Measurements from ENCODE around the gene MLLT10. TPM values are rescaled to one million over a fixed set of nuclear protein-coding genes. Genes with fewer than 3 reads are reported as not detected.
"Not testable (repeated sequence)": the region's sequence is repeated elsewhere in the genome, so short reads cannot be mapped to it uniquely, and the experiment has no call there.

Gene MLLT10
- polyA plus RNA-seq, 12 donors = 26.3 to 48.2 (median 29.8) TPM; not detected in 1

- no peak for DNase-seq
These were observed 94.0 kb downstream of the MLLT10 start for GRCh38 chr10:21628023-21628422.

DNA sequence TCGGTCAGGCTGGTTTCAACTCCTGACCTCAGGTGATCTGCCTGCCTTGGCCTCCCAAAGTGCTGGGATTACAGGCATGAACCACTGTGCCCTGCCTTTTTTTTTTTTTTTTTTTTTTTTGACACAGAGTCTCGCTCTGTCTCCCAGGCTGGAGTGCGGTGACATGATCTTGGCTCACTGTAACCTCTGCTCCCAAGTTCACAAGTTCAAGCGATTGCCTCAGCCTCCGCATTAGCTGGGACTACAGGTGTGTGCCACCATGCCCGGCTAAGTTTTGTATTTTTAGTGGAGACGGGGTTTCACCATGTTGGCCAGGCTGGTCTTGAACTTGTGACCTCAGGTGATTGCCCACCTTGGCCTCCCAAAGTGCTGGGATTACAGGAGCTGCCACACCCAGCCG is 94.6 kb downstream of the MLLT10 start:
- not testable (repeated sequence) for DNase-seq

DNA sequence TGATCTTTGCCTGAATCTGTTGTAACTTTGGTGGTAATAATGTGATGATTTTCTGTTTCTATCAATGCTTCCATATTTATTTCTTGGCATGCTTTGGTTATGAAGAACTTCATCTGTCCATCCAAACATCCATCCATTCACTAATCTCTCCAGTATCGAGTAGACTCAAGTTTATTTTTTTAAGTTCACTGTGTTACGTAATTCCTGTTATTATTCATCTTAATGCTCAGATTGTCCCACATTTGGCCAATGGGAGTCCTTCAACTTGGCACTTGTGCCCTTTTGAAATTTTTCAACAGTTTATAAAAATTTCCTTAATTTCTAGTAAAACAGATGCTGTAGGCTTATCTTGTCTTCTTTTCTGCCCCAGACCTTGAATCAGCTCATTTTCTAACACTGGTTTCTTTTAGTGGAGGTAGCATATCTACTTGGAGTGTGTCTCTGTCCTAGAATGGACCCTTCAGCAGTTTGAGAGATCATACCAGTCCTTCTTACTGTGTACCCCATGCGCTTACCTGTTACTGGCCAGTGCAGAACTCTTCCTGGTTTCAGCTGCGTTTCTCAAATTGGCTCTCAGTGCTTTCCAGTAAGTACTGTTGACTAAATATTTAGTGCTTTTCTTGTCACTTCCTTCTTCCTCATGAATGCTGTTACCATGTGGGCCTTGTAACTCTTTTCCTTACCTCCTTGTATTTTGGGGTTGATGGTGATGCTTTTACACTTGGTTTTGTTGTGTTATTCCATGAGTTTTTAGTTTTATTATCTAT is 100.8 kb downstream of the MLLT10 start:
- DNase-seq = no peak

GRCh38 chr10:21637795-21638194 is 103.8 kb downstream of the MLLT10 start:
- DNase-seq = no peak

GRCh38 chr10:21638681-21639080 is 104.6 kb downstream of the MLLT10 start:
- DNase-seq = no peak

DNA sequence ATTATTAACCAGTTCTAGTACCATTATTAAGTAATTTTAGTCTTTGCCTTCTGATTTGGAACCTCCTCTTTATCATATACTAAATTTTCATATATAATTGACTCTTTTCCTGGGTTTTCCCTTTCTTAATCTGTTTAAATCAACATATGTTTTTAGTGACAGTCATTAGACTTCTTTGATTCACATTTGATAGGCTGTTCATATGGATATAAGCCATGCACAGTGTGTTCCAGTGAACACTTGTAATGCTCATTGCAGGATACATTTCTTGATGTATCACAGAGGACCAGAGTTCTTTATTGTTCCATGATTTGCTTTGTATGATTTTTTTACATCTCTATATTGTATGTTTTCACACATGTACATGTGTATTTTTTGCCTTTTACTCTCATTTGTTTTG is 114.0 kb downstream of the MLLT10 start:
- DNase-seq = no peak

DNA sequence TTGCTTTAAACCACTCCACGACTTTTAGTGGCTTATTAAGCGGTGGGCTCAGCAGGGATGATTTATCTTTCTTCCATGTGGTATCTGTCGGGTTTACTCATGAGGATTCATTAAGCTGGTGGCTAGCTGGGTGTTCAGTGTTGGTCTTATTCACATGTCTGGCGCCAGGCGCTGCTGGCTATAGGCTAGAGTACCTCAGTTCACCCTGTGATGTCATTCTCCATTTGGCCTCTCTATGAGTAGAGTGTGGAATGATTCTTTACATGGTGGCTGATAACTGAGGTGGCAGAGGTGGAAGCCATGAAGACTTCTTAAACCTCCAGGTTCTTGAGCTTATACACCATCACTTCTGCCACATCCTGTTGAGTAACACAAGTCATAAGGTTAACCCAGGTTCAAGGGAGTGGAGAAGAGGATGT is 115.4 kb downstream of the MLLT10 start:
- no peak for DNase-seq

DNA sequence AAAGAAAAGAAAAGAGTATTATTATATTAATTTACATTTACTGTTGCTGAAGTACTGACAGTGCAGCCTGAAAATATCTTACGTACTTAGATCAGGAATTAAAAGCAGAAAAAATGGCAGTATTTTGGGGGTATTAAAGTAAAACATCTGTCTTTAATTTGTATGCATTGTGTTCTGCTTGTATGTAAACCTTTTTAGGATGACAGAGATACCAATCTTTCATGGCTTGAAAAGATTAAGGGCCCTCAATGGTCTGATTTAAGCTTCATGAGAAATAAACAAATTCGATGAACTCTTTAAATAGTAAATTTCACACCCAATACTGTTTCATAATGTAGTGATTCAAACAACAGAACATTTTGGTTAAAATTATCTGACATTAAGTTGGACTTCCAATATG is 116.3 kb downstream of the MLLT10 start:
- DNase-seq = no peak

DNA sequence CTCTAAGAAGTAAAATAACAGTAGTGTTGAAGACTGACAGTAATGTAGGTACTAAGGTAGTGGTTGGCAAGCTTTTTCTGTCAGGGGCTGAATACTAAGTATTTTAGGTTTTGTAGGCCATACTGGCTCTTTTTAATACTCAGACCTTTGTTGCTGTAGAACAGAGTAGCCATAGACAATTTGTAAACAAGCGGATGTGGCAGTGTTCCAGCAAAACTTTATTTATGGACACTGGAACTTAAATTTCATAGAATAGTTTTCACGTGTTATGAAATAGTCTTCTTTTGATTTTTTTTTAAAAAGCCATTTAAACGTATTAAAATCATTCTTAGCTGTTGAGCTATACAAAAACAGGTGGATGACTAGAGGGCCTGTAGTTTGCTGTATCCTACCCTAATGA is 121.2 kb downstream of the MLLT10 start:
- no peak for DNase-seq

- no peak for DNase-seq
These were observed 121.7 kb downstream of the MLLT10 start for GRCh38 chr10:21655687-21656086.

DNA sequence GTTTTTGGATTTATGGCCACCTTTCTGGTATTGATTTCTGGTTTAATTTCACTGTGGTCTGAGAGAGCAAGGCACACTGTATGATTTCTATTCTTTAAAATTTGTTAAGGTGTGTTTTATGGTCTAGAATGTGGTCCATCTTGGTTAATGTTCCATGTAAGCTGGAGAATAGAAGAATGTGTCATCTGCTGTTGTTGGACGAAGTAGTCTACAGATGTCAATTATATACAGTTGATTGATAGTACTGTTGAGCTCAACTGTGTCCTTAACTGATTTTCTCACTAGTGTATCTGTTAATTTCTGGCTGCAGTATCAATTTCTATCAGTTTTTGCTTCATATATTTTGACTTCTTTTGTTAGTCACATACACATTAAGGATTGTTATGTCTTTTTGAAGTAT is 127.1 kb downstream of the MLLT10 start:
- no peak for DNase-seq

- DNase-seq = no peak
These were observed 127.9 kb downstream of the MLLT10 start for GRCh38 chr10:21661935-21662334.

GRCh38 chr10:21662635-21663034 is 128.6 kb downstream of the MLLT10 start:
- DNase-seq = no peak

GRCh38 chr10:21668831-21669230 is 134.8 kb downstream of the MLLT10 start:
- DNase-seq = no peak

GRCh38 chr10:21670391-21670790 is 136.4 kb downstream of the MLLT10 start:
- no peak for DNase-seq

DNA sequence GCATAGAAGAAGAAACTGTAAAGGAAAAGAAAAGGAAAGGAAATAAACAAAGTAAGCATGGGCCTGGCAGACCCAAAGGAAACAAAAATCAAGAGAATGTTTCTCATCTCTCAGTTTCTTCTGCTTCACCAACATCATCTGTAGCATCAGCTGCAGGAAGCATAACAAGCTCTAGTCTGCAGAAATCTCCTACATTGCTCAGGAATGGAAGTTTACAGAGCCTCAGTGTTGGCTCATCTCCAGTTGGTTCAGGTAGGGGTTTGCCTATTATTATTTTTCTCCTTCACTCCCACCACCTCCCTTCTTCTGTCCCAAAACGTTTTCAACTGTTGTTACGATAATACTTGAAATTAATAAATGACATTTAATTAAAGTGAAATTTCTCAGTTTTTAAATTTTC is 139.6 kb downstream of the MLLT10 start:
- DNase-seq = no peak

DNA sequence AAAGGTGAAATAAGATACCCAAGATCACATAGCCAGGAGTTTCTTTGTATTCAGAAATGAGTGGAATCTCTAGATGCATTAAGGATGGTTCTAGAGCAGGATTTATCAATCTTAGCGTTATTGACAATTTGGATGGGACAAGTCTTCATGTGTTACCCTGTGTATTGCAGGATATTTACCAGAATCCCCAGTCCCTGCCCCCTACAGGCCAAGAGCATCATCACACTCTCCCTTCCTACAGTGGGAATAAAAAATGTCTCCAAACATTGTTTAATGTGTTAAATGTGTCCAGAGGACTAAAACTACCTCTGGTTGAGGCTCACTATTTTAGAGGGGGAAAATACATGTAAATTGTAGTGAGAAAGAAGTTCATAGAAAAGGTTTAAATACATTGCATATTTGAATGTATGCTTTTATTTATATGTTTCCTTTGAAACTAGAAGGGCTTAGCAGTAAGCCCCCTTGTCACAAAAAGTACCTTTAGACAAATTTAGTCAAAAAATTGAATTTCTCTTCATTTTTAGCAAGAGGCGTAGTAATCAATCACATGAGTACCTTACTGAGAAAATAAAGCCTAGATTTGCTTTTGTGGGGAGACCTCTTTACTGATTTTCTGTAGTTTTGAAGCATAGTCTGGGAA is 141.2 kb downstream of the MLLT10 start:
- no peak for DNase-seq

DNA sequence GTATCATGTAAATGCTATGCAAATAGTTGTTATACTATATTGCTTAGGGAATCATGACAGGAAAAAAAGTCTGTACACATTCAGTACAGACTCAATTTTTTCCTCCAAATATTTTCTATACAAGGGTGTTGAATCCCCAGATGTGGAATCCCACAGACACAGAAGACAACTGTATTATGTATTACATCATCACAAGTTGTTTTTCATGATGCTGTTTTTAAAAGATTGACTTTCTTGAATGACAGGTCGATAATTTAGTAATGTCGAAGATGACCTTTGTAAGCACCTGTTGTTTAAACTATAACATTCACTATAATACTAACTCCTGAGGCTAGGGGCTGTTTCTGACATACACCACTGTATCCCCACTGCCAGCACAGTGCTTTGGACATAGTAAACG is 143.5 kb downstream of the MLLT10 start:
- DNase-seq = no peak

DNA sequence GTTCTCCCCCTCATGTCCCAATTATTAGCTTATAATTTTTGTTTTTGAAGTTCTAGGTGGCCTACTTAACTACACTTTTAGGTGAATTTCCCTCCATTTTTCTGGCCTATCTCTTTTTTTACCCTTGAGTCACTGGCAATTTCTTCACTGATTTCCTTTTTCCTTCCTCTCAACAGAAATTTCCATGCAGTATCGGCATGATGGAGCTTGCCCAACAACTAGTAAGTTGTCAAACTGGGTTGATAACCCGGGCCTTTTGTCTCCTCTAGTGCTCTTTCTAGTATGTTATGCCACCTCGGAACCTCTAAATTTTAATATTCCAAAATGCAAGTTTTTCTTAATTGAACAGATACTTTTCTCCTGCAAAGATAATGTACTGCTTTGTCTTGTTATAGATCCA is 147.1 kb downstream of the MLLT10 start:
- no peak for DNase-seq

DNA sequence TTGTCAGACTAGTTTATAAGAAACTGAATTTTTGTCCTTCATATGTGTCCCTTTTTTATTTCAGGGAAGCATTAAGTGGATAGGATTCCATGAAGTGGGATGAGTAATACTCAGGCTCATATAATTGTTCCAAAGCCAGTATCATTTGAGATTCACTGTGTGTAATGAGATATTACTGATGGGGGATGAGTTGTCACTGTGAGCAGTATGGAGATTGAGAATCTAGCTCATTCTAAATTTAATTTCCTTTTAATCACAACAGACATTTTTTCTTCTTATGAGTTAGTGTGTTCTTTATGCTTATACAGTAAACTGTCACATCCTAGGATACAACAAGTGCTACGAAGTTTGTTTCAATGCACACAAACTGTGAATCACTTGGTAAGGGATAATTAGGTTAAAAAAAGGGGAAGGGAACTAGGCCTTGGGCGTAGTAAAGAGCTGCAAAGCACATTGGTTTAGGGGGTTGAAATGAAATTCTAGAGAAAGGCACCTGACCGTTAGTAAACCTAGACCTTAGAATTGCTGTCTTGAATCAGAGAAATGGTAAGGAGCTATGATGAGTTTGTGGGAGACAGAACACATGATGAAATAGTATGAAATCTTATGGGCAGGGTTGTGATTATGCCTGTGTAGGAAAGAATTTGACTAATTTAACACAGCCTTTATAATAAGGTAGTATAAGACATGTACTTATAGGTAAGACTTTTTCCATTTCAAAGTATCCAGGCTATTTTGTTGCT is 153.4 kb downstream of the MLLT10 start:
- DNase-seq = no peak

DNA sequence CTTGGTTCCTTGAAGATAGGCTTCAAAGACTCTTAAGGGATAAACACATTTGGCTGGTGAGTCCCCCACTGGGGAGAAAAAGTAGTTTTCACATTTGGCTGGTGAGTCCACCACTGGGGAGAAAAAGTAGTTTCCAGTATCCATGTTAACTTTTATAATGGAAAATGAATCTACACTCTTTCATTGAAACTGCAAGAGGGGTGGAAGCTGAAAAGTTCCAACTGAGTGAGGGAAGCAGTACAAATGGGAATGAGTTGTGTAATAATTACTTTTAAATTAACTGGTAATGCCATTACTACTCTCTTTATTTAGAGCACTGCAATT is 153.9 kb downstream of the MLLT10 start:
- no peak for DNase-seq

GRCh38 chr10:21688870-21689269 is 154.8 kb downstream of the MLLT10 start:
- DNase-seq = no peak

DNA sequence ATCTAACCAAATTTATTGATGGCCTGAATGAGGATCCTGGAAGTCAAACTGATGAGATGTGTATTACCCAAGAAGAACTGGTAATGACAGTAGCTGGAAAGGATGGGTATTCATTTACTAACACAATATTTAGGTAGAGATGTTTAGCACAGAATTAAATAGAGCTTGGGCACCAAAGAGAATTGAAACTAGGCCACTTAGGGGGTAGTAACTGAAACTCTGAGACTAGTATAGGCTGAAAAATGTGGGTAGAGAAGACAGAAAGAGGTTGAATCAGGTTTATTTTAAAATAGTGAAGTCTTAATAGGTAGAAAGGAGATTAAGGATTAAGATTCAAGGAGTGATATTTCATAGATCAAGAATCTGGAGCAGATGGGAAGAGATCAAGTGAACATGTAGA is 155.8 kb downstream of the MLLT10 start:
- no peak for DNase-seq

Data from muscle of arm (tissue), 12 donors.